ENCODE results near the gene KCNG1. TPM values are rescaled to one million over a fixed set of nuclear protein-coding genes. Genes with fewer than 3 reads are reported as not detected.

The KCNG1 gene
- total RNA-seq, 1 donor from 2014 or later = 0.48 TPM

Other genes with a start within 250 kb of the KCNG1 start
- 4.1 and 5.6 TPM in 2 replicates for gene BCAS4, start 228.0 kb downstream of the KCNG1 start, total RNA-seq
- 17.5 and 22.5 TPM in 2 replicates for gene ADNP, start 91.7 kb downstream of the KCNG1 start, total RNA-seq
- gene DPM1, start 64.6 kb downstream of the KCNG1 start, total RNA-seq = 64.1 and 80.0 TPM in 2 replicates
- gene MOCS3, start 64.3 kb downstream of the KCNG1 start, total RNA-seq = 7.9 and 8.3 TPM in 2 replicates

Data from myocyte (in vitro differentiated cells).